ENCODE data around the gene PSMD1. TPM values are rescaled to one million over a fixed set of nuclear protein-coding genes. Genes with fewer than 3 reads are reported as not detected.
"Not testable (repeated sequence)": the region's sequence is repeated elsewhere in the genome, so short reads cannot be mapped to it uniquely, and the experiment has no call there.

PSMD1 gene
- total RNA-seq, 3 donors from 2014 or later, result 227 to 261 (median 251) TPM

DNA sequence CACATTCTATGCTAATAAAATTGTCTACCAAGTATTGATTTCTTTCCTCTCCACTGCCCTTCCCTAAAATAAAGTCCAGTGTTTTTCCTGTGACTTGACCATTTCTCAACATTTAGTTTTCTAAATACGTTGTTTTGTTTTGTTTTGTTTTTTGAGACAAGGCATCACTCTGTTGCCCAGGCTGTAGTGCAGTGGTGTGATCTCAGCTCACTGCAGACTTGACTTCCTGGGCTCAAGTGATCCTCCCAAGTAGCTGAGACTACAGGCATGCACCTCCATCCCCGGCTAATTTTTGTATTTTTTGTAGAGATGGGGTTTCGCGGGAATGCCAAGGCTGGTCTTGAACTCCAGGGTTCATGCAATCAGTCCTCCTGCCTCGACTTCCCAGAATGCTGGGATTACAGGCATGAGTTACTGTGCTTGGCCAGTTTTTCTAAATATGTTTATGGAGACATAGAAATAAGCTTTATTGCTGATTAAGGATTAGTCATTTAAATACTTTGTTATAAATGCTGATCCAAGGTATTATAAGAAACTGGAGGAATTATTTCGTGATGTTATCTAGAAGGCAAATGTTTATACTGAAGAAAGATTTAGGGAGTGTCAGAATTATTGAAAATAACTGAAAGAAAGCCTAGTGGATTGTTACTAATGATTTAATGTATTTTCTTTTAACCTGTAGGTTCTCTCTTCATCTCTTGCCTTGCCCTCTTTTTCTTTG, 73.8 kb downstream of the PSMD1 start:
- Mint-ChIP-seq H3K4me3 (no peak overlapping the region), H3K36me3 (ENCODE audit: insufficient read depth) (peaks cover 13% of the 10 kb centered on the region), H3K27me3 (ENCODE audit: low read depth) (no peaks in the 10 kb centered on the region), H3K9me3 (no peaks in the 10 kb centered on the region), H3K4me1 (ENCODE audit: low read depth) (peaks cover 4% of the 10 kb centered on the region)
- no peak for DNase-seq
- ATAC-seq, result no peak

DNA sequence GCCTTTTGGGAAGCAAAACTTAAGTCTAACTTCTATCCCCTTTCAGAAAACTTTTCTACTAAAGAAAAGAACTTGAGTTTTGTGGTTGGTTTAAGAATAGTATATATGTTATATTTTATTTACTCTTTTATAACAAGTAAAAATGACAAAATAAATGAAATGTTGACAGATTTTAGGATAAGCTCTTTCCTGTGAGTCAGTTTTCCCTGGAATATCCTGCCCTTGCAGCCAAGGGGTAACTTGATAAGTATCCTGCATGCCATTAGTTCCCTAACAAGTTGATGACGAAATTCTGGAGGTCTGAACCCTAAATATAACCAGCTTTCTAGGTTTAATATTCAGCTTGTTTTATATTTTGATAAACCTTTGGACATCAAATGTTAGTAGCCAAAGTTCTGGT, 75.5 kb downstream of the PSMD1 start:
- DNase-seq (no peak), ATAC-seq (no peak)
- Mint-ChIP-seq H3K4me3 (no peak overlapping the region), H3K9me3 (no peaks in the 10 kb centered on the region), H3K27me3 (ENCODE audit: low read depth) (no peaks in the 10 kb centered on the region), H3K36me3 (ENCODE audit: insufficient read depth) (peaks cover 11% of the 10 kb centered on the region), H3K4me1 (ENCODE audit: low read depth) (peaks cover 4% of the 10 kb centered on the region)

DNA sequence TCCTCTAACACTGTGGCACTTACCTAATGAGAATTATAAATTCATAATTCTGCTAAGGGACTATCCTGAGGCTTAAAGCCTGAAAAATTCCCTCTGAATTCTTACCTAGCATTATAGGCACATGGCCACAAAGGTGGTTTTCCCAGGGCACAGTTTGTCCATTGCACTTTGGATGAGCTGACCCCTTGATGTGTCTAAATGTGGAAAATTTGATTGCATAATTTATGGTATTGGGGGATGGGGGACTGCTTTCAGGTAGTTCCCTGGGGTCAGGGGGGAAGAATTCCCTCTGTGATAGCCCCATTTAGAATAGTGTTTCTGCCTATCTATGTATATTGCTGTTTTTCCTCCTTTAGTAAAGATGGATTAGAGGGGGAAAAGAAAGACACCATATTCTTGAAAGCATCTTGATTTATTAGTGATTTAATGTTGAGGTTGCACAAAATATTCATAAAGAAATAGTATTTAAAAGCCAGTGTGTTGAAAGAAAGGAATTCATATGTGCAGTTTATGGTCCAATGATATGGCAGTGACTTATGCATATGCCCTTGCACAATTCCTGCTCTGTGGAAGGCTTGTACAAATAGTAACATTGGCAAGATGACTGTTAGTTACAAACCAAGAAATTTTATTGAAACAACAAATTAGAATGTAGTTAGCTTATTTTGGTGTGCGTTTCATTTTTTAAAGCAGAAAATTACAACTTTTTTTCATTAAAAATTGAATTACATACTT, 76.9 kb downstream of the PSMD1 start:
- Mint-ChIP-seq H3K36me3 (ENCODE audit: insufficient read depth) (peaks cover 7% of the 10 kb centered on the region), H3K4me1 (ENCODE audit: low read depth) (peaks cover 4% of the 10 kb centered on the region), H3K9me3 (no peaks in the 10 kb centered on the region), H3K4me3 (no peak overlapping the region), H3K27me3 (ENCODE audit: low read depth) (no peaks in the 10 kb centered on the region)
- DNase-seq (no peak), ATAC-seq (no peak)

DNA sequence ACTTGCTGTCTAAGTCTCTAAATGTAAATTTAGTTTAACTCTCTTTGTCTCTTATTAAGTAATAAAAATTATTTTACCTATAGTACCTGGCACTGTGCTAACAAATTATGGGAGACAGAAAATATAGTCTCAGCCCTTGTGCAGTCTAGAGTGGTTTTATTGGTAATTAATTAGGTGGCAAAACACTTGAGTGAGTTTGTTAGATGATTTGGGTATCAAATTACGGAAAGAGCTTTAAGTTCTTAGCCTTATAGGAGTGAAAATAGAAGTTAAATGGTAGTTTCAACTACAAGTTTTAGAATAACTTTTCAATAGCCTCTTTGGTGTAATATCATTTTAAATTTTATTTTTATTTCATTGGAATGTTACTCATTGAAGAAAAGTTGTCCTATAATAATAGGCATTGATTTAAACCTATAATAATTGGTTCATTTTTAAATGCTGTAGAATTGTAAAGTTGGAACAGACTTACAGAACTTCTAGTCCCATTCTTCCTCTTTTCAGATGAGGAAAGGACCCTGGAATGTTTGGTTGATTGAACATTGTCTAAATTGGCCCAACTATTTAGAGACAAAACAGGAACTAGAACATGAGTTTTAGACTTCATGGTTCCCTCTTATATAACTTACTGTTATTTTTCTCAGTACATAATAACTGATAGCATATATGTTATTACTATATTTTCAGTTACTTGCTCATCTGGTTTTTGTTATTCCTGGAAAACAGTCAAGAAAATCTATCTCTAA, 78.4 kb downstream of the PSMD1 start:
- H3K9me3 Mint-ChIP-seq, result no peaks in the 10 kb centered on the region
- H3K4me1 Mint-ChIP-seq (ENCODE audit: low read depth), result peaks cover 4% of the 10 kb centered on the region
- no peaks in the 10 kb centered on the region for H3K27me3 Mint-ChIP-seq (ENCODE audit: low read depth)
- H3K36me3 Mint-ChIP-seq (ENCODE audit: insufficient read depth), result peaks cover 9% of the 10 kb centered on the region
- no peak overlapping the region for H3K4me3 Mint-ChIP-seq
- DNase-seq (no peak), ATAC-seq (no peak)

DNA sequence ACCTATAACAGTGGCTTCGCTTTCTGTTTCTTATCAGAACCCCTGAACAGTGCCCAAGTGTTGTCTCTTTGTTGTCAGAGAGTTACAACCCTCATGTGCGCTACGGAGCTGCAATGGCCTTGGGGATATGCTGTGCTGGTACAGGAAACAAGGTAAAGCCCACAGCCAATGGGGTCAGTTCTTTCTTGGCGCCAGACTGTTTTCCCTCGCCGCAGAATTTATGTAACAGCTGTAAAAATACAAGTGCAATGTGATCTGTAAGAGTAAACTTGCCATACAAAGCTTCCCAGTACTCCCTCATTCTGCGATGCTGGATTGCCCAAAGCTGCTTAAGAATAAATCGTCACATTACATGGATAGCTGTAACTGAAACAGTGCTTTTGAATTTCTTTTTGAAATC, 82.0 kb downstream of the PSMD1 start:
- Mint-ChIP-seq H3K27me3 (ENCODE audit: low read depth) (no peaks in the 10 kb centered on the region), H3K9me3 (no peaks in the 10 kb centered on the region), H3K36me3 (ENCODE audit: insufficient read depth) (peaks cover 3% of the 10 kb centered on the region), H3K4me1 (ENCODE audit: low read depth) (no peaks in the 10 kb centered on the region), H3K4me3 (no peak overlapping the region)
- DNase-seq (no peak), ATAC-seq (no peak)

DNA sequence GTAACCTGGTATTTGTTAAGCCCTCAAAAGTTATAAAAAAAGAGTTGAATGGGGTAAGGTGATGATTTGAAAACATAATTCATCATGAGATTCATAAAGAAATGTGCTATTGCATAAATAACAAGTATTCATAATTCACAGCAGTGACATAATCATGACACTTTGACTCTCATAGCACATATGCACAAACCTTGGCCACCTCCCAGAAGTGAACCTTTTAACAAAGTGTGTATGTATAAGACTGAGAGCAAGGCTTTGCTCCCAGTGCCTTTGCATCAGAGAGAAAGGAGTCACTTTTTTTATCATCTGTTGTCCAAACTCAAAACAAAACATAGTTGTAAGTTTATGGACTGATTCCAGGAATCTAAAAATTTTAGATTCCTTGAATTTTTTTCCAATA, 83.1 kb downstream of the PSMD1 start:
- Mint-ChIP-seq H3K27me3 (ENCODE audit: low read depth) (no peaks in the 10 kb centered on the region), H3K4me1 (ENCODE audit: low read depth) (no peaks in the 10 kb centered on the region), H3K4me3 (no peak overlapping the region), H3K36me3 (ENCODE audit: insufficient read depth) (peaks cover 6% of the 10 kb centered on the region), H3K9me3 (no peaks in the 10 kb centered on the region)
- ATAC-seq (no peak), DNase-seq (no peak)

DNA sequence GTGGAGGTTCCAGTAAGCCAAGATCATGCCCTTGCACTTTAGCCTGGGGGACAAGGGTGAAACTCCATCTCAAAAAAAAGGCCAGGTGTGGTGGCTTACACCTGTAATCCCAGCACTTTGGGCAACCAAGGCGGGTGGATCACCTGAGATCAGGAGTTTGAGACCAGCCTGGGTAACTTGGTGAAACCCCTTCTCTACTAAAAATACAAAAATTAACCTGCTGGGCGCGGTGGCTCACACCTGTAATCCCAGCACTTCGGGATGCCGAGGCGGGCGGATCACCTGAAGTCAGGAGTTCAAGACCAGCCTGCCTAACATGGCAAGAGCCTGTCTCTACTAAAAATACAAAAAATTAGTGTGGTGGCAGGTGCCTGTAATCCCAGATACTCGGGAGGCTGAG, 84.1 kb downstream of the PSMD1 start:
- H3K9me3 Mint-ChIP-seq; DNase-seq; ATAC-seq; H3K27me3 Mint-ChIP-seq (ENCODE audit: low read depth); H3K4me1 Mint-ChIP-seq (ENCODE audit: low read depth); H3K4me3 Mint-ChIP-seq: not testable (repeated sequence)
- peaks cover 11% of the 10 kb centered on the region for H3K36me3 Mint-ChIP-seq (ENCODE audit: insufficient read depth)

DNA sequence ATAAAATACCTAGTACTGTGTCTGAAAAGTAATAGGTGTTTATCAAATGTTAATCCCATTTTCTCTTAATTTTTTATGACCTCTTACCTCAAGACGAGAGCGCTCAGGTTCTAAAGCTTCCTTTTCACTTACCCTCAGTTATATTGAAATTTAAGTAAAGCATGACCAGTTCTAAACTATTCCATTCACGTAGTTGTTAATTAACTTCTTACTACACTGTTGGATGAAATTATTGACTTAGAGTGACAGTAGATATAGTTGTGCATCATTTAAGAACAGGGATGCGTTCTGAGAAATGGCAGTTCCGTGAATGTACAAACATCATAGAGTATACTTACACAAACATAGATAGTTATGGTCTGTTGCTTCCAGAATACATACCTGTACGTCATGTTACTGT, 88.2 kb downstream of the PSMD1 start:
- ATAC-seq (no peak), DNase-seq (no peak)
- Mint-ChIP-seq H3K9me3 (no peaks in the 10 kb centered on the region), H3K4me3 (no peak overlapping the region), H3K4me1 (ENCODE audit: low read depth) (no peaks in the 10 kb centered on the region), H3K36me3 (ENCODE audit: insufficient read depth) (peaks cover 36% of the 10 kb centered on the region), H3K27me3 (ENCODE audit: low read depth) (no peaks in the 10 kb centered on the region)

DNA sequence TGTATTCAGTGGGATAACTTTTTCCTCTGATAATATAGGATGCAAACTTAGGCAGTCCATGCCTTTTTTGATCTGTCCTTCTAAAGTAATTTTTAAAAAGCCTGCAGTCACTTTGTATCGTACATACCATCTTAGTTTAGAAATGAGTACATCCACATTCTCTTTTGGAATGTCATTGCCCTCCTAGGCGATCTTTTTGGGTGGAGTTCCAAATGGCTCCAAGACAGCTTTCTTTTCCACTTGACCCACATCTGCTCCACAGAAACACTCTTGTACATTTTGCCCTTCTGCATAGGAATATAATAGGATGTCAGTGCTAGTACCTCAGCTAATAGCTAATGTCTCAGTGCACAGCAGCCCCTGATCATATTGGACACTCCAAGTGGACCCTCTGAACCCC, 90.0 kb downstream of the PSMD1 start:
- Mint-ChIP-seq H3K4me3 (no peak overlapping the region), H3K9me3 (no peaks in the 10 kb centered on the region), H3K27me3 (ENCODE audit: low read depth) (no peaks in the 10 kb centered on the region), H3K4me1 (ENCODE audit: low read depth) (no peaks in the 10 kb centered on the region), H3K36me3 (ENCODE audit: insufficient read depth) (peaks cover 37% of the 10 kb centered on the region)
- ATAC-seq (no peak), DNase-seq (no peak)

DNA sequence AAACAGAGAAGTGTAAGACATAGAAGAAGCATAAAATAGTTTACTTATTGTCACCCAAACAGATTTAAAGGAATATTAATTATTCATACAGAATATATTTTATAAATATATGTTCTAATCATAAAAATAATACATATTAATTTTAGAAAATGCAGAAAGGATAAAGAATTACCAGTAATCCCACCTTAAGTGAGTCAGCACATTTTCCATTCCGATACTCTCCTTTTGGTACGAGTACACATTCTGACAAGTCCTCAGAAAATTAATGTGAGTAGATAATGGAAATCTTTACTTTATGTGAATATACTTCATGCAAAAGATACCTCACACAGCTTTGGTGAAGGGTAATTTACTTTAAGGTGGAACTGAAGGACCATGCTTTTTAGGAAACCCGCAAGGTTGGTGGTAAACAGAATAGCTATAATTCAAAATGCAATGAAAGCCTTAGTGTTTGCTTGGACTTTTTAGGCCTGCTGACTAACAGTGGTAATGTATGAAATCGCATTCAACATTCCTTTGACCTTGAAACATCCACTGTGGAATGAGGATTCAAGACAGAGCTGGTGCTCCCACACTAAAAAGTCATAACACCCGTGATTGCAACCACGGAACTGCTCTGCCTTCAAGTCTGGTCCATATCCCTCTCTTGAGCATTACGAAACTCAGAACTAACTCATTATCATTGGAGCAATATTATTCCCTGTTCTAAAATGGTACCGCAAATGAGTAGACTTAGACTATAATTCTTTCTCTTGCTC, 96.3 kb downstream of the PSMD1 start:
- ATAC-seq, result no peak
- DNase-seq, result no peak
- Mint-ChIP-seq H3K9me3 (no peaks in the 10 kb centered on the region), H3K4me3 (no peak overlapping the region), H3K36me3 (ENCODE audit: insufficient read depth) (peaks cover 33% of the 10 kb centered on the region), H3K27me3 (ENCODE audit: low read depth) (no peaks in the 10 kb centered on the region), H3K4me1 (ENCODE audit: low read depth) (no peaks in the 10 kb centered on the region)

DNA sequence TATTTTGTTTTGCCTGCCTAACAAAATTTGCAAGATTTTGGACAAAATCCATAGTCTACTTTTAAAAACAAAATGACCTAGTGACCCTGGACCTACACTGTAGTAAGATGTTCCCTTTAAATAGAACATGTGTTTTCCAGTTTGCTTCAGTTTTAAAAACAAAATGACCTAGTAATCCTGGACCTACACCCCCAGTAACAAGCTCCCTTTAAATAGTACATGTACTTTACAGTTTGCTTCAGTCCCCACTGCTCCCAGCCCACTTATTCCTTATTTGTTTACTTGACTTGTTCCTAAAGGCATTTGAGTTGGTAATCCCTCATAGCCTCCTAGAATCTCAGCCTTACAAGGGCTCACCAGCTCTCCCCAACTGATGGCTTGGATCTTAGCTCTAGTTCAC, 102.6 kb downstream of the PSMD1 start:
- Mint-ChIP-seq H3K4me1 (ENCODE audit: low read depth) (peaks cover 17% of the 10 kb centered on the region), H3K27me3 (ENCODE audit: low read depth) (no peaks in the 10 kb centered on the region), H3K9me3 (no peaks in the 10 kb centered on the region), H3K36me3 (ENCODE audit: insufficient read depth) (peaks cover 22% of the 10 kb centered on the region), H3K4me3 (no peak overlapping the region)
- ATAC-seq, result no peak
- no peak for DNase-seq

DNA sequence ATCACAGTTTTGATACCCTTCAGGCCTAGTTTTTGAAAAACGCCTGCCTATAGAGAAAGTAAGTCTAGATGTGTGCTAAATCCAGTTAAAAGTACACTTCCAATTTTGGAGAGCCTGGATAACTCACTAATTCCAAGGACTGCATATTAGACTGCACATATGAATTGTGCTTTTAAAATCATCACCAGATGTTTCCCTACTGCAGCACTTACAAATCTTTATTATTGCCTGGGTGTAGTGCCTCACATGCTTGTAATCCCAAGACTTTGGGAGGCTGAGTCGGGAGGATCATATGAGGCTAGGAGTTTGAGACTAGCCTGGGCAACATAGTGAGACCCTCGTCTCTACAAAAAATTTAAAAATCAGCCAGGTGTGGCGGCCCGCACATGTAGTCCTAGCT, 104.0 kb downstream of the PSMD1 start:
- no peak for ATAC-seq
- Mint-ChIP-seq H3K27me3 (ENCODE audit: low read depth) (no peaks in the 10 kb centered on the region), H3K9me3 (no peaks in the 10 kb centered on the region), H3K36me3 (ENCODE audit: insufficient read depth) (peaks cover 30% of the 10 kb centered on the region), H3K4me3 (no peak overlapping the region), H3K4me1 (ENCODE audit: low read depth) (peaks cover 17% of the 10 kb centered on the region)
- DNase-seq, result no peak

DNA sequence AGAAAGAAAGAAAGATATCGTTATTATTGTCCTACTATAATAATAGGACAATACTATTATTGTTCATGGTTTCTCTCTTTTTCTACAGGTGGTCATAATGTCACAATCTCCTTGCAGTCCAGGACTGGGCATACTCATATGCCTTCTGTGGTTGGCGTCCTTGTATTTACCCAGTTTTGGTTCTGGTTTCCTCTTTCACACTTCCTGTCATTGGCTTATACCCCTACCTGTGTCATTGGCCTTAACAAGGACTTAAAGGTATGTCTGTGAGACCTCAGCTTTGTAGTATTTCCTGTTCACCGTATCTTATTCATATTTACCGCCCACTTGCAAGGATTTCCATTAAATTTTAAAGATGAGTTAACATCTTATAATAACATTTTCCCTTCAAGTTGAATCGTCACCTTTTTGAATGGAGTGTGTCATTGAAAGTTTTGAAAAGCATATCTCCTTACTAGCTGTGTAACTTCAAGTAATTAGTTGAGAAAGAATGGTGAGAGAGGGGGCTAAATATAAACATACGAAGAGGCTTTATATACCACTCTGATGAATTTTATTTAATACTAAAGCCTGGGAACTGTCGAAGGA, 104.7 kb downstream of the PSMD1 start:
- peaks cover 33% of the 10 kb centered on the region for H3K36me3 Mint-ChIP-seq (ENCODE audit: insufficient read depth)
- no peak for DNase-seq
- peak; percentile 81 to 82 for ATAC-seq
- no peak overlapping the region for H3K4me3 Mint-ChIP-seq
- H3K9me3 Mint-ChIP-seq, result no peaks in the 10 kb centered on the region
- H3K4me1 Mint-ChIP-seq (ENCODE audit: low read depth), result peaks cover 17% of the 10 kb centered on the region
- no peaks in the 10 kb centered on the region for H3K27me3 Mint-ChIP-seq (ENCODE audit: low read depth)

DNA sequence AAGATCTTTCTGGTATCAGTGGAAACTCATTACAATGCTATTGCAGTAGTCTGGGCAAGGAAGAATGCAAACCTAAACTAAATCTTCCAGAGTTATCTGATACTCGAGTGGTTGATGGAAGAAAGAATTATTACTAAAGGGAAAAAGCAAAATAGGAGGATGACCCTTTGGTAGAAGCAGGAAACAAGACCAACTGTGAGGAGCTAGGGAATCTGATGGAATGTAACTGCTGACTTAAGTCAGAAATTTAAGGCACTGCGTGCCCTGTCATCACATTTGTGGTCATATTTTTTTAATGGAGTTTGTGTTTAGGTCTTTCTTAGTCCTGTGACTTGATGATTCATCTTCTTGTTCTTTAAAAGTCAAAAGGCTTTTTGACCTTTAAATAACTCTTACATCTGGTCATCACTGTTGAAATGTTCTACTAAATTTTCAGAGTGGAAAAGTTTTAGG, 105.2 kb downstream of the PSMD1 start:
- Mint-ChIP-seq H3K9me3 (no peaks in the 10 kb centered on the region), H3K36me3 (ENCODE audit: insufficient read depth) (peaks cover 36% of the 10 kb centered on the region), H3K27me3 (ENCODE audit: low read depth) (no peaks in the 10 kb centered on the region), H3K4me1 (ENCODE audit: low read depth) (peaks cover 21% of the 10 kb centered on the region), H3K4me3 (no peak overlapping the region)
- peak in 1 of 2 donors; percentile 18 for ATAC-seq
- DNase-seq, result no peak

All from activated T-cell treated with anti-CD3 and anti-CD28 coated beads, Interleukin-2, amount 50 U/mL, for 4 hours (primary cell).